ENCODE data around the gene UBA52.

UBA52 gene

DNA sequence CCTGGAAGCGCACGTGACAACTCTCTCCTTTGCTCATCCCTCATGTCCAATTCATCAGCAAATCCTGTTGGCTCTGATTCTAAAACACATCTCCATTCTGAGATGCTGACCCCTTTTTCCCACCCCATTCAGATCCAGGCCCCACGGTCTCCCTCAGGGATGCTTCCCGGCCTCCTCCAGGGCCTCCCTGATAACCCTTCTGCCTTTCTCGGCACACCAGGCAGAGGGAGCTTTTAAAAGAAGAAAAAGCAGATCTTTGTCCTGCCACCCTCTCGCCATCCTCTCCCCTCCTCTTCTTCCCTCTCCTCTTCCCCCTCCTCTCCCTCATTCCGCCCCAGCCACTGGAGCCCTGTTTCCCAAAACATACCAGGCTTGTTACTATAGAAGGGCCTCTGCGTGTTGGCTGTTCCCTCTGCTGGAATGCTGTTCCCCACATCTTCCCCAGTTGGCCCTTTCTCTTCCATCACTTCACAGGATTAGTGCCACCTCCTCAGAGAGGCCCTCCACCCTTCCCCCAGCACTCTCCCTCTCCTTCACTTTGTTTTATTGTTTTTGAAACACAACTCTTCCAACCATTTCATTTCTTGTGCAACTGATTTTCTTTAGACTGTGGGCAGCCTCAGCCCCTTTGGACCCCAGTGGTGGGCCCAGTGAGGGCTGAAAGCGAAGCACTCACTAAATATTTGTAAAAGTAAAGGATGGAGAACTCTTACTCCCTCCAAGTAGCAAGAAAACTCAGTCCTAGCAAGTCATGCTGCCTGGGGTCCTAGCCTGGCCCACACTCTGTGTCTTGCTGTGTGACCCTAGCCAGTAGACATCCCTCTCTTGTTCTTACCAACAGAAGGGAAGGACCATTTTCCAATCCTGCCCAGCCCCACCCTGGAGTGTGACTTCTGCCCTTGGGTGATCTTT is 37.4 kb downstream of the UBA52 start:
- DNase-seq: no peak

- no peak for DNase-seq
Observed at GRCh38 chr19:18609717-18610051, 38.0 kb downstream of the UBA52 start.

DNA sequence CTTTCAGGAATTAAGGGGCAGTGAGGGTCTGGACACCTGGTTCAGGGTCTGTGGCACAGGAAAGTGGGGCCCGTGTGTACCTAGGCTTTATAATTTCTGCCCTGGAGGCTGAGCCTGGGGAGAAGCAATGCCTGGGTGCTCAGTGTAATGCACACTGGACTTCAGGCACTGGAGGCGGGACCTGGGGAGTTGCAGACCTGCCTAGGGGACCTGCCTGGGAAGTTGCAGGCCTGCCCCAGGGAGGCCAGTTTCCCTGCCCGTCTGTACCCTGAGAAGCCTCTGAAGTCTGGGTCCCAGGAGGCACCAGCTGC is 38.5 kb downstream of the UBA52 start:
- DNase-seq: no peak

DNA sequence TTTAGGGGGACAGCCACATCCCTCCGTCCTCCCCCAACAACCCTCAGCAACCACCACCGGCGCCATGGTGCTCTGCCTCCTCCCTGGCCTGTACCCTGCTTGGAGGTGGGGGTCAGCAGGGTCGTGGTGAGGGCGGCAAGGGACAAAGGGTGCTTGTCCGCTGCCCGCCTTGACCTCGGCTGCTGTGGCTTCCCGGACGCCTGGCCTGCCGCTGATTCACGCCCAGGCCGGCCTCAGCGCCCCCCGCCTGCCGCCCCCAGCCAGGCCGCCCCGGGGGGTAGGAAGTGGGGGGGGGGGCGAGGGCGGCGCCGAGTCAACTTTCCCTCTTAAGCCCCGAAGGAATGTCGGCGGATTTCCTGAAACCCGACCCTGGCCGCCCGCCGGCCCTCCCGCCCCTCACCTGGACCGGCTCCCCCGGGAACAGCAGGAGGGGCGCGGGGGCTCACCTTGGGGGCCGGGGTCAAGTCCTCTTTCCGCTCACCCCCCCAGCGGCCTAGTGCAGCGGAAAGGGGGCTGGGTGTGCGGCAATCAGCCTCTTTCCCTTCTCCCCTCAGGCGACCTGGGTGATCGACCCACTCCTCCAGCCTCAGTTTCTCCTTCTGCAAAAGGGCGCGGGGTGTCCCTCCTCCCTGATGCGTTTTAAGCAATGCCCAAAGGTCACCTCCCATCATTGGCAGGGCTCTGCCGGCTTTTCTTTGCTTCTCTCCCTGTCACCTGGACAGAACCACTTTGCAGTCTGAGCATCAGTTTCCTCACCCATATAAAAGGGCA is 39.1 kb downstream of the UBA52 start:
- no peak for DNase-seq

- no peak for DNase-seq
Observed at GRCh38 chr19:18611327-18612050, 39.8 kb downstream of the UBA52 start.

GRCh38 chr19:18612051-18612771 is 40.6 kb downstream of the UBA52 start:
- no peak for DNase-seq

DNA sequence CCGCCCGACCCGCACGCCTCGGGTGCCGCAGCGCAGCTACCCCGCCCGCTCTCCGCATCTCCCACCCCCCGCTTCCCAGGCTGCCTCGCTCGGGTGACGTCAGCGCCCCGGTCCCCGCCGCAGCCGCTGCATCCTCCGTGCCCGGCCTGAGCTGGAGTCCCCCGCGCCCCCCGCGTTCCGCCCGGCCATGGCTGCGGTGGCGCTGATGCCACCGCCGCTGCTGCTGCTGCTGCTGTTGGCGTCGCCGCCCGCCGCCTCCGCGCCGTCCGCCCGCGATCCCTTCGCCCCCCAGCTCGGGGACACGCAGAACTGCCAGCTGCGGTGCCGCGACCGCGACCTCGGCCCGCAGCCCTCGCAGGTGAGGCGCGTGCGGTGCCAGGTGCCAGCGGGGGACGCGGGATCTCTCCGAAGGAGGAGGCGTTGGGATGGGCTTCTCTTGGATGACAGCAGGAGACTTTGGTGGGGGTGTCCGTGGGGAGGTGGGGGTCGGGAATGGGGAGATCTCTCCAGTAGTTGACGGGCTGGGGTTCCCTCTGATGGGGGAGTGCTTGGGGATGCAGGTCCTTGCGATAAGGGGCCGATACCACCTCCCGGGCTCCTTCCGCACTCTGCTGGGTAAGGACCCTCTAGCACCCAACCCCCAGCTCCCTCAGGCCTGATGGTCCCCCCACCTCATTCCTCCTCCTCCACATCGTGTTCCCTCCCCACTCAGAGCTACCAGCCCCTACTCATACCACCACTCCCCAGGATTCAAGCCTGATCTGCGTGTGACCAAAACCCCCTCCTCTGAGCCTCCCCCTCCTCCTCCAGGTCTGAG is 41.3 kb downstream of the UBA52 start, which contains the start of gene TMEM59L:
TSS of gene TMEM59L (plus strand) at position 99 of the 817 bp plus-strand sequence. CDS start at position 188, 89 bp downstream.
- DNase-seq: peak; percentile 56

- DNase-seq: no peak
Observed at GRCh38 chr19:18613589-18614234, 42.1 kb downstream of the UBA52 start.

DNA sequence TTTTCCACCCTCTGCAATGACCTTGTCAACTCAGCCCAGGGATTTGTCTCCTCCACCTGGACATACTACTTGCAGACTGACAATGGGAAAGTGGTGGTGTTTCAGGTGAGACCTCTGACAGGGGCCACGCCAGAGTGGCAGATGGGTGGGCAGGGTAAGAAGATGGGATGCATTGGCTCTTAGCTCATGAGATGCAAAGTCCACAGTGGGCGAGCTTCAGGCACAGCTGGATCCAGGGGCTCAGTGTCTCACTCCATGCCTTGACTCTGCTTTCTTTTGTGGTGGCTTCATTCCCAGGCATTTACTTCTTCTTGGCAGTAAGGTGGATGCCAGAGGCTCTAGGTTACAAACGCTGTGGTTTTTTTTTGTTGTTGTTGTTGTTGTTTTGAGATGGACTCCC is 44.4 kb downstream of the UBA52 start:
- no peak for DNase-seq

DNA sequence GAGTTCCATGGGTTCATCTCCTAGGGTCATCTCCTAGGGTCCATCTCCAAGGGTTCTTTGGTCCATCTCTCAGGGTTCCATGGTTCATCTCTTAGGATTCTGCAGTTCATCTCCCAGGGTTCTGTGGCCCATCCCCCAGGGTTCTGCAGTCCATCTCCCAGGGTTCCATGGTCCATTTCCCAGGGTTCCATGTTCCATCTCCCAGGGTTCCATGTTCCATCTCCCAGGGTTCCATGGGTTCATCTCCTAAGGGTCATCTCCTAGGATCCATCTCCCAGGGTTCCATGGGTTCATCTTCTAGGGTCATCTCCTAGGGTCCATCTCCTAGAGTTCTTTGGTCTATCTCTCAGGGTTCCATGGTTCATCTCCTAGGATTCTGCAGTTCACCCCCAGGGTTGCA is 45.9 kb downstream of the UBA52 start:
- no peak for DNase-seq

DNA sequence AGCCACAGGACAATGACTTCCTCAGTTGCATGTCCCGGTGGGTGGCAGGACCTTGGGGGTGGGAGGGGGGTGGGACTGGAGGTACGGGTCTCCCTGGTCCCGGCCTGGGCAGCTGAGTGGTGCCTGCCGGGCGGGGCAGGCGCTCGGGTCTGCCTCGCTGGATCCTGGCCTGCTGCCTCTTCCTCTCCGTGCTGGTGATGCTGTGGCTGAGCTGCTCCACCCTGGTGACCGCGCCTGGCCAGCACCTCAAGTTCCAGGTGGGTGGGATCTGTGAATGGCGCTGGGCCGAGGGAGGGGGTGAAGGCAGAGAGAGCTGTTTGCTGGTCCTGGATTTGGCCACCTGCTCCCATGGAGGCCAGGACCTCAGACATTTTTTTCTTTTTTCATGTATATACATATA is 46.6 kb downstream of the UBA52 start:
- no peak for DNase-seq

DNA sequence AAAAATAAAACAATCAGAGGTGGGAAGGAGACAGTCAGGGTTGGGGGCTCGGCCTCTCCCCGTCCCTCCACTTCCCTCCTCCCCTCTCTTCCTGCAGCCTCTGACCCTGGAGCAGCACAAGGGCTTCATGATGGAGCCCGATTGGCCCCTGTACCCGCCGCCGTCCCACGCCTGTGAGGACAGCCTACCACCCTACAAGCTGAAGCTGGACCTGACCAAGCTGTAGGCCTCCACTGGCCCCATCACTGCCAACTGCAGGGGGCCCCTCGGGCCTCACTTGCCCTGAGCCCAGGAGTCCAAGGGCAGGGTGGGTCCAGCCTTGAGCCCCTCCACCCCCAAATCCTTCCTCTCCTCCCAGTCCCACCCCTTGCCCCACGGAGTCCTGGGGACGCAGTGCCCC is 48.7 kb downstream of the UBA52 start:
- DNase-seq: no peak

DNA sequence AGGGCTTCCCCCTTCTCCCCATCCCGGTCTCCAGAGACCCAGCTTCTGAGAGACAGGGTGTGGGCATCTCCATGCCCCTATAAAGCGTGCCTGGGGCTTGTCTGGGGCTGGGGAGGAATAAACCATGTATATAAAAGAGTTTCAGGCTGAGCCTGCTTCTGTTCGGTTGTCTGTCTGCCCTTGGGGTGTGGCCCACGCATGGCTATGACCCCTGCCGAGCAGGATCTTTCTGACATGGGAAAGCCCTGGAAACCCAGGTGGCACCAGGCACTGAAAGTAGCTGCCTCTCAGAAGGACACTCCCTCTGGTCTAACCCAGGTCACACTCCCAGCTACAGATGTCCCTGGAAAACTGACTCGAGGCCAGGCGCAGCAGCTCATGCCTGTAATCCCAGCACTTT is 49.2 kb downstream of the UBA52 start:
- DNase-seq: no peak

DNA sequence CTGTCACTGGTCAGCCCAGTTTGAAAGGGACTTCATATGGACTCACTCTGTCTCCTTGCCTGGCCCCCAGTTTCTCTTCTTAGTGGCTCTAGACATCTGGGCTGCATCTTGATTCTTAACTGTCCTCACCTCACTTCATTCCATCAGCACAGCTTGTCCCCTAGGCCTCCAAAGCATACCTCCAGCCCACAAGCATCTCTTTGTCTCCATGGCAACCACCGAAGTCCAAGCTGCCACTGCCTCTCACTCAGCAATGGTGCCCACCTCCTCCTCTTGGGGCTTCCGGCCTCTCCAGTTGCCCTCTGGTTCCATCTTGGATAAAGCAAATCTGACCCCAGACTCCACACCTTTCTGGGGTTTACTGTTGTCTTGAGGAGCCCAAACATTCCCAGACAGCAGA is 55.2 kb downstream of the UBA52 start:
- no peak for DNase-seq
